Stimulated activated effector memory CD8-positive, alpha-beta T cell treated with anti-CD3 and anti-CD28 coated beads, Interleukin-12 subunit alpha, Interleukin-12 subunit beta, amount 100 ng/mL, for 72 hours (primary cell): ENCODE results near the gene MARCKSL1.
"Not testable (repeated sequence)": the region's sequence is repeated elsewhere in the genome, so short reads cannot be mapped to it uniquely, and the experiment has no call there.

Experiments
- ATAC-seq: fragments of 150-1000 bp; cut with Tn5 transposase; 2 replicates; pipeline ENCODE4 v1.10.0; 2021
- DNase-seq, 2 donors: peaks; one replicate each; pipeline ENCODE4 v3.0.0; 2021 to 2022; ENCODE audit warnings: low spot score in 2 of 2
- H3K27ac Mint-ChIP-seq: one replicate; pipeline ENCODE4 v1.8.0; 2022; ENCODE audit warnings: mild to moderate bottlenecking, mixed read lengths
- H3K36me3 Mint-ChIP-seq: one replicate; pipeline ENCODE4 v1.8.0; 2022; ENCODE audit warnings: mild to moderate bottlenecking, mixed read lengths
- H3K4me1 Mint-ChIP-seq: one replicate; pipeline ENCODE4 v1.8.0; 2022; ENCODE audit warnings: mixed read lengths
- H3K4me3 Mint-ChIP-seq: one replicate; pipeline ENCODE4 v1.8.0; 2022; ENCODE audit warnings: mild to moderate bottlenecking, mixed read lengths
- H3K9me3 Mint-ChIP-seq: one replicate; pipeline ENCODE4 v1.8.0; 2022; ENCODE audit warnings: mixed read lengths

MARCKSL1 gene

GRCh38 chr1:32291708-32292538 is 44.1 kb downstream of the MARCKSL1 start, which contains the start of gene HDAC1:
Gene HDAC1 (plus strand): TSS chr1:32292083. CDS start chr1:32292170, 87 bp downstream.
- DNase-seq (peak; percentile 90 to 97), ATAC-seq (peak; percentile 100)
- Mint-ChIP-seq H3K9me3 (no peaks in the 10 kb centered on the region), H3K4me1 (peaks cover 42% of the 10 kb centered on the region), H3K27ac (peak within 1 kb of the TSS; percentile 95), H3K36me3 (peaks cover 68% of the 10 kb centered on the region), H3K4me3 (peak within 1 kb of the TSS; percentile 97)

- H3K9me3 Mint-ChIP-seq = no peaks in the 10 kb centered on the region
- no peak for DNase-seq
- peaks cover 68% of the 10 kb centered on the region for H3K36me3 Mint-ChIP-seq
- no peak for ATAC-seq
- peaks cover 35% of the 10 kb centered on the region for H3K4me1 Mint-ChIP-seq
- H3K4me3 Mint-ChIP-seq = peak overlapping the region; percentile 97
- peak overlapping the region; percentile 95 for H3K27ac Mint-ChIP-seq
These were observed 44.8 kb downstream of the MARCKSL1 start for GRCh38 chr1:32291145-32291707.

GRCh38 chr1:32289256-32289655 is 46.8 kb downstream of the MARCKSL1 start:
- no peak overlapping the region for H3K4me3 Mint-ChIP-seq
- H3K4me1 Mint-ChIP-seq = peaks cover 20% of the 10 kb centered on the region
- ATAC-seq = no peak
- peaks cover 68% of the 10 kb centered on the region for H3K36me3 Mint-ChIP-seq
- H3K9me3 Mint-ChIP-seq = no peaks in the 10 kb centered on the region
- no peak overlapping the region for H3K27ac Mint-ChIP-seq
- DNase-seq = no peak

DNA sequence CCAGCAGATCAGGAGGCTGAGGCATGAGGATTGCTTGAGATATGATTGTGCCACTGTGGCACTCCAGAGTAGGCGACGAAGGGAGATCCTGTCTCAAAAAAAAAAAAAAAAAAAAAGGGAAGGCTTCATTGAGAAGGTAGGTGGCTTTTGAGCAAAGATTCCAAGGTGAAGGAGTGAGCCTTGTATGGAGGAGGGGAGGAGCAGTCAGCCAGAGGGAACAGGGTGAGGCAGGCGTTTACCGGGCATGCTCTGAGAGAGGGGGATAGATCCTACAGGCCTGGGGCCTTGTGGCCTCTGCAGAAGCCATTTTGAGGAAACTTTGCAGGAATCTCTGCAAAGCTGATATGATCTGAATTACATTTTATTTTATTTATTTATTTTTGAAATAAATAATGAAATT is 49.3 kb downstream of the MARCKSL1 start:
- Mint-ChIP-seq H3K9me3 (no peaks in the 10 kb centered on the region), H3K4me3 (no peak overlapping the region), H3K4me1 (peaks cover 7% of the 10 kb centered on the region), H3K27ac (no peak overlapping the region), H3K36me3 (peaks cover 68% of the 10 kb centered on the region)
- ATAC-seq = no peak
- DNase-seq = no peak

DNA sequence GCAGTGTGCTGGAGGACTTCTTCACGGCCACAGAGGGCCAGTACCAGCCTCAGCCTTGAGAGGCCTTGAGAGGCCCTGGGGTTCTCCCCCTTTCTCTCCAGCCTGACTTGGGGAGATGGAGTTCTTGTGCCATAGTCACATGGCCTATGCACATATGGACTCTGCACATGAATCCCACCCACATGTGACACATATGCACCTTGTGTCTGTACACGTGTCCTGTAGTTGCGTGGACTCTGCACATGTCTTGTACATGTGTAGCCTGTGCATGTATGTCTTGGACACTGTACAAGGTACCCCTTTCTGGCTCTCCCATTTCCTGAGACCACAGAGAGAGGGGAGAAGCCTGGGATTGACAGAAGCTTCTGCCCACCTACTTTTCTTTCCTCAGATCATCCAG is 50.4 kb downstream of the MARCKSL1 start:
- H3K27ac Mint-ChIP-seq = no peak overlapping the region
- H3K4me1 Mint-ChIP-seq = no peaks in the 10 kb centered on the region
- ATAC-seq (peak; percentile 28), DNase-seq (no peak)
- H3K9me3 Mint-ChIP-seq = no peaks in the 10 kb centered on the region
- H3K36me3 Mint-ChIP-seq = peaks cover 75% of the 10 kb centered on the region
- no peak overlapping the region for H3K4me3 Mint-ChIP-seq

GRCh38 chr1:32284777-32285176 is 51.3 kb downstream of the MARCKSL1 start:
- peaks cover 84% of the 10 kb centered on the region for H3K36me3 Mint-ChIP-seq
- H3K4me1 Mint-ChIP-seq, H3K9me3 Mint-ChIP-seq, DNase-seq, H3K4me3 Mint-ChIP-seq, H3K27ac Mint-ChIP-seq, ATAC-seq: not testable (repeated sequence)
